Measurements from ENCODE around the gene TRIM59.

The TRIM59 gene

DNA sequence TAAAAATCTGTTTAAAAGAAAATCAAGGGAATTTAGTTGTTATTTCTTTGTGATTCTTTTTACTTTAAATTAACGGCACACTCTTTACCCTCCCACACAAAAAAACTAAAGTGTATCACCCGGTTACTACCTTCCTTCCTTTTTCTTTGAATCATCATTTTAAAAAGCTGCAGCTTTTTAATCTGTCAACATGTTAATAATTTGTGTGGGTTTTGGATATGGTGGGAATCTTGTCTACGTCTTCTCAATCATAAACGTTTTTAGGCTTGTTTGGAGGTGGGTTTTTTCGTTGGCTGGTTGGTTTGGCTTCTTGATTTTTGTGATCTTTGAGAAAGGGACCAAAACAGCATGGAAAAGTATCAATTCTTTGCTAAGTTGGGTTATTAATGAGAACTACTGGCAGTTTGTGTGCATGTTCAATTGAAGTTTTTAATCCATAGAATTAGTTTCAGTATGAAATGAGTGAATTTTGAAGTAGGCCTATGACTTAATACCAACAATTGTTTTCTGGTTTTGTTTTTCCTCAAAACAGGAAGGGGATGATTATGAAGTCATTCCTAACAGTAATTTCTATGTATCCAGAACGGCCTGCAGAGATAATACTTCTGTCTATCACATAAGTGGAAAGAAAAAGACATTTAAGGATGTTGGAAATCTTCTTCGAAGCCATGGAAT is 45.7 kb downstream of the TRIM59 start:
- ATAC-seq (ENCODE audit: low read depth) (no peak), DNase-seq (ENCODE audit: low spot score) (no peak)
- no peak for TF ChIP-seq CTCF (IDR thresholded peaks at IDR 0.05; ENCODE audit: poor library complexity, severe bottlenecking)
- H3K27me3 ChIP-seq (ENCODE audit: insufficient read depth, poor library complexity, severe bottlenecking), result no peaks in the 10 kb centered on the region
- H3K9me3 ChIP-seq (ENCODE audit: severe bottlenecking), result no peaks in the 10 kb centered on the region
- peaks cover 93% of the 10 kb centered on the region for H3K36me3 ChIP-seq (ENCODE audit: low read depth)
- no peak overlapping the region for H3K27ac ChIP-seq (ENCODE audit: poor library complexity, severe bottlenecking)
- H3K4me3 ChIP-seq (ENCODE audit: severe bottlenecking), result no peak overlapping the region
- H3K4me1 ChIP-seq (ENCODE audit: insufficient read depth, poor library complexity, severe bottlenecking), result peaks cover 21% of the 10 kb centered on the region

DNA sequence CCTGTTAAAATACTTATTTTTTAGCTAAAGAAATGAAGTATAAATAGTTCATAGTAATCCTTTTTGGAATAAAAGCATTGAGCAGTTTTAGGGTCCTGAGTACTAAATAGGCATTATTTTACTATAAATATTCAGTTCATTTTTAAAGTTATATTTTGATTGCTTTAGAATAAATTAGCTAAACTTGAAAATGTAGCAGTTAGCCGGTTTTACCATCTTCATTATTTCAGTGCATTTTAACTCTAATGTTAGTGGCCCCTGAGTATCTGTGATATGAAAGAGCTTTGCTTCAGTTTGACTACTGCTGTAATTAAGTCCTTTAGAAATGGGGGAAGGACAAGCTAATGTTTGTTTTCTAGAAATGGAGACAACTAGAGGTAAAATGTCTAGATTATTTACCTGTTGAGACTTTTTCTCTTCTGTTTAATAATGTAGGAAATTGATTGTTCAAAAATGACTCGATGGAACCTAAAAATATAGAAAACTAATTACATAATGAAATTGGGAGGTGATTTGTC is 46.5 kb downstream of the TRIM59 start:
- peaks cover 22% of the 10 kb centered on the region for H3K4me1 ChIP-seq (ENCODE audit: insufficient read depth, poor library complexity, severe bottlenecking)
- H3K4me3 ChIP-seq (ENCODE audit: severe bottlenecking), result peak overlapping the region; percentile 66
- DNase-seq (ENCODE audit: low spot score) (no peak), ATAC-seq (ENCODE audit: low read depth) (no peak)
- no peaks in the 10 kb centered on the region for H3K27me3 ChIP-seq (ENCODE audit: insufficient read depth, poor library complexity, severe bottlenecking)
- H3K27ac ChIP-seq (ENCODE audit: poor library complexity, severe bottlenecking), result no peak overlapping the region
- no peaks in the 10 kb centered on the region for H3K9me3 ChIP-seq (ENCODE audit: severe bottlenecking)
- H3K36me3 ChIP-seq (ENCODE audit: low read depth), result peaks cover 85% of the 10 kb centered on the region
- no peak for TF ChIP-seq CTCF (IDR thresholded peaks at IDR 0.05; ENCODE audit: poor library complexity, severe bottlenecking)

DNA sequence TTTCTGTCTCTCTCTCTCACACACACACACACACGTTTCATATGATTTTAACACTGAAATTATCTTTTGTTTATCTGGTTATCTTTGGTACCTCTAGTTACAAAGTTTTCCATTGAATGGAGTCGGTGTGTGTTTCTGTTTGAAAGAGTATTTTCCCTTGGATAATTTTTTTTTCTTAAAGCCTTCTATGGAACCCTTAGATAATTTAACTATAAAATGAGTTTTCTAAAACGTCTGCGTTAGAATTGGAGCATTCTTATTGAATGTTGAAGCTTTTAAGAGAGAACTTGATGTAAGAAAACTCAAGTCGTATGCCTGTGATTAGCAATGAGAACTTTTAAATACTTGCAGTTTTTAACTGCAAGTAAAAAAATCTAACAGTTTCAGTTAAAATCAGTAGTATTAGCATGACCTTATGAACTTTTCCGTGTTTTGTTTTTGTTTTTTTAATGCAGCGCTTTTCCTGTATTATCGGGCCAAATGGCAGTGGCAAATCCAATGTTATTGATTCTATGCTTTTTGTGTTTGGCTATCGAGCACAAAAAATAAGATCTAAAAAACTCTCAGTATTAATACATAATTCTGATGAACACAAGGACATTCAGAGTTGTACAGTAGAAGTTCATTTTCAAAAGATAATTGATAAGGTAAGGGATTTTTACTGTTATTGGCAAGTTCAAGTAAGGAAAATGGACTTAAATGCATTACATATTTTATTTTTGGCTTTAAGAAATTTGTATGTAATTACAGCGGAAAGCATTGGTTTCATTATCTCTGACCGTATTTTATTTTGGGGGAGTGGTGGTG is 47.2 kb downstream of the TRIM59 start:
- TF ChIP-seq CTCF (IDR thresholded peaks at IDR 0.05; ENCODE audit: poor library complexity, severe bottlenecking), result no peak
- no peak for ATAC-seq (ENCODE audit: low read depth)
- Histone ChIP-seq H3K27me3 (ENCODE audit: insufficient read depth, poor library complexity, severe bottlenecking) (no peaks in the 10 kb centered on the region), H3K4me1 (ENCODE audit: insufficient read depth, poor library complexity, severe bottlenecking) (peaks cover 23% of the 10 kb centered on the region), H3K27ac (ENCODE audit: poor library complexity, severe bottlenecking) (peak overlapping the region; percentile 88), H3K9me3 (ENCODE audit: severe bottlenecking) (no peaks in the 10 kb centered on the region), H3K4me3 (ENCODE audit: severe bottlenecking) (peak overlapping the region; percentile 66), H3K36me3 (ENCODE audit: low read depth) (peaks cover 78% of the 10 kb centered on the region)
- no peak for DNase-seq (ENCODE audit: low spot score)

- peaks cover 23% of the 10 kb centered on the region for H3K4me1 ChIP-seq (ENCODE audit: insufficient read depth, poor library complexity, severe bottlenecking)
- no peaks in the 10 kb centered on the region for H3K9me3 ChIP-seq (ENCODE audit: severe bottlenecking)
- ATAC-seq (ENCODE audit: low read depth) (peak; percentile 33; the same call in 1 of the 3 replicates), DNase-seq (ENCODE audit: low spot score) (no peak)
- H3K36me3 ChIP-seq (ENCODE audit: low read depth), result peaks cover 69% of the 10 kb centered on the region
- H3K27me3 ChIP-seq (ENCODE audit: insufficient read depth, poor library complexity, severe bottlenecking), result no peaks in the 10 kb centered on the region
- TF ChIP-seq CTCF (IDR thresholded peaks at IDR 0.05; ENCODE audit: poor library complexity, severe bottlenecking), result no peak
- peak overlapping the region; percentile 88 for H3K27ac ChIP-seq (ENCODE audit: poor library complexity, severe bottlenecking)
- H3K4me3 ChIP-seq (ENCODE audit: severe bottlenecking), result peak overlapping the region; percentile 66
Observed at GRCh38 chr3:160401291-160402095, 48.1 kb downstream of the TRIM59 start.
